ENCODE data around the gene RAB31.

The RAB31 gene

GRCh38 chr18:9730786-9731185 lies 22.7 kb downstream of the RAB31 start:
- Mint-ChIP-seq H3K36me3 (peaks cover 17% of the 10 kb centered on the region), H3K27ac (peak overlapping the region; percentile 1), H3K9me3 (no peaks in the 10 kb centered on the region), H3K27me3 (no peaks in the 10 kb centered on the region), H3K4me1 (peaks cover 19% of the 10 kb centered on the region), H3K4me3 (no peak overlapping the region)
- DNase-seq (ENCODE audit: low spot score in 2 of 2) (no peak), ATAC-seq (ENCODE audit: low read depth) (no peak)

DNA sequence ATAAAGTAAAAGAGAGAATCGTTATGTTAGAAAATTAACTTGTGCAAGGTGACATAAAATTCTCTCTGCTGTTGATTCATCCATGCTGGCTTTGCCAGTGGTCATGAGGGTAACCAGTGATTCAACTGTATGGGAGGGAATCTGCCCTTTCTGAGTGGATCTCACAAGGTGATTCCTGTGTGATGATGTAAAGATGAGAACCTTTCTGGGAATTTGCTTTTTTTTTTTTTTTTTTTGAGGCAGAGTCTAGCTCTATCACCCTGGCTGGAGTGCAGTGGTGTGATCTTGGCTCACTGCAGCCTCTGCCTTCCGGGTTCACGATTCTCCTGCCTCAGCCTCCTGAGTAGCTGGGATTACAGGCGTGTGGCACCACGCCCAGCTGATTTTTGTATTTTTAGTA lies 23.3 kb downstream of the RAB31 start:
- no peak for DNase-seq (ENCODE audit: low spot score in 2 of 2)
- Mint-ChIP-seq H3K27me3 (no peaks in the 10 kb centered on the region), H3K4me1 (peaks cover 15% of the 10 kb centered on the region), H3K27ac (peak overlapping the region; percentile 1), H3K9me3 (no peaks in the 10 kb centered on the region), H3K4me3 (no peak overlapping the region), H3K36me3 (peaks cover 14% of the 10 kb centered on the region)
- no peak for ATAC-seq (ENCODE audit: low read depth)

GRCh38 chr18:9732031-9732430 lies 23.9 kb downstream of the RAB31 start:
- H3K27ac Mint-ChIP-seq: no peak overlapping the region
- H3K36me3 Mint-ChIP-seq: peaks cover 14% of the 10 kb centered on the region
- DNase-seq (ENCODE audit: low spot score in 2 of 2) (no peak), ATAC-seq (ENCODE audit: low read depth) (no peak)
- H3K9me3 Mint-ChIP-seq: no peaks in the 10 kb centered on the region
- H3K4me3 Mint-ChIP-seq: no peak overlapping the region
- H3K4me1 Mint-ChIP-seq: peaks cover 12% of the 10 kb centered on the region
- no peaks in the 10 kb centered on the region for H3K27me3 Mint-ChIP-seq

DNA sequence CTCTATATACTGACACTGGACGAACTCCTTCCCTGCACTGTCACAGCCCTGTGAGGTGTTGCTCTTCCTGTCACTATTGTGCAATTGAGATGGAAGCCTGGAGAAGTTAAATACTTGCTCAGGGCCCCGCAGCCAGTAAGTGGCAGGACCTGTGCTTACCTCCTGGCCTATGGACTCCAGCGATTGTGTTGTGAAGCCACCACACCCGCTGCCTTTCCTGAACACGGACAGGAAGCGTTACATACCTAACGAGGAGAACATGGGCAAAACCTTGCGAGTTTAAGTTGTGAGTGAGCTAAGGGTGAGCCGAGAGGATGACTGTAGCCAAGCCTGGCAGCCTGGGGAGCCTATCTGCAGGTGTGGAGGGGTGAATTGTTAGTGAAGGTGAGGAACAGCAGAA lies 26.1 kb downstream of the RAB31 start:
- DNase-seq (ENCODE audit: low spot score in 2 of 2) (no peak), ATAC-seq (ENCODE audit: low read depth) (no peak)
- Mint-ChIP-seq H3K4me3 (no peak overlapping the region), H3K27me3 (no peaks in the 10 kb centered on the region), H3K27ac (no peak overlapping the region), H3K4me1 (peaks cover 14% of the 10 kb centered on the region), H3K9me3 (no peaks in the 10 kb centered on the region), H3K36me3 (peaks cover 14% of the 10 kb centered on the region)

- no peak overlapping the region for H3K27ac Mint-ChIP-seq
- H3K36me3 Mint-ChIP-seq: peaks cover 14% of the 10 kb centered on the region
- H3K9me3 Mint-ChIP-seq: no peaks in the 10 kb centered on the region
- H3K27me3 Mint-ChIP-seq: no peaks in the 10 kb centered on the region
- peak; percentile 27 for ATAC-seq (ENCODE audit: low read depth)
- DNase-seq (ENCODE audit: low spot score in 2 of 2): no peak
- peaks cover 14% of the 10 kb centered on the region for H3K4me1 Mint-ChIP-seq
- H3K4me3 Mint-ChIP-seq: no peak overlapping the region
Observed at GRCh38 chr18:9735238-9735637, 27.1 kb downstream of the RAB31 start.

GRCh38 chr18:9735879-9736278 lies 27.8 kb downstream of the RAB31 start:
- Mint-ChIP-seq H3K36me3 (peaks cover 12% of the 10 kb centered on the region), H3K9me3 (no peaks in the 10 kb centered on the region), H3K27me3 (no peaks in the 10 kb centered on the region), H3K27ac (no peak overlapping the region), H3K4me1 (peaks cover 9% of the 10 kb centered on the region), H3K4me3 (no peak overlapping the region)
- ATAC-seq (ENCODE audit: low read depth): no peak
- no peak for DNase-seq (ENCODE audit: low spot score in 2 of 2)

DNA sequence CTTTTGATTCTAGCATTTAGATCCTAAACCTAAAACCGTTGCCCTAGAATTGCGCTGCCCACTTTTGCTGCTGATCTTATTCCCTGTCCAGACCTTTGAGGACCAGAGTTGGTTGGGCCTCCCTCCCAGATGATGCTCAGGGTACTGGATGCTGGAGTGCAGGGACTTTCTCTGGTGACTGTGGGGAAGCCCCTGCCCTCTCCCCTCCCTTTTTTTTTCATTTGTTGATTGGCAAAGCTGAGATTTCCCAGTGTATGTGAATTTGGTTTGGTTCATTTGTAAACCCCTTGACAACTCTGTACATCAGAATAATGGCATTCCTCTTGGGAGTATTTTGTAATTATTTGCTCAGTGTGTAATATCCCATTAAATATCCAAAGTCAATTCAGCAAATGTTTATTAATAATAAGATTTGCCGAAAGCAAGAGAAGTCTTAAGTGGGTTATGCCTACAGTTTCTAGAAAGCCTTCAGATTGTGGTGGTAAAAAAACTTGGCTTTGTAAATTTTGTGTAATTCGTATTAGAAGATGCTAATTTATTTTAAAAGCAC lies 28.3 kb downstream of the RAB31 start:
- Mint-ChIP-seq H3K4me1 (peaks cover 9% of the 10 kb centered on the region), H3K36me3 (peaks cover 12% of the 10 kb centered on the region), H3K27me3 (no peaks in the 10 kb centered on the region), H3K27ac (no peak overlapping the region), H3K4me3 (no peak overlapping the region), H3K9me3 (no peaks in the 10 kb centered on the region)
- no peak for ATAC-seq (ENCODE audit: low read depth)
- no peak for DNase-seq (ENCODE audit: low spot score in 2 of 2)

- ATAC-seq (ENCODE audit: low read depth) (no peak), DNase-seq (ENCODE audit: low spot score in 2 of 2) (no peak)
- Mint-ChIP-seq H3K36me3 (peaks cover 14% of the 10 kb centered on the region), H3K4me1 (peaks cover 12% of the 10 kb centered on the region), H3K27ac (no peak overlapping the region), H3K9me3 (no peaks in the 10 kb centered on the region), H3K27me3 (no peaks in the 10 kb centered on the region), H3K4me3 (no peak overlapping the region)
Observed at GRCh38 chr18:9737006-9737405, 28.9 kb downstream of the RAB31 start.

GRCh38 chr18:9737472-9738121 lies 29.5 kb downstream of the RAB31 start:
- DNase-seq (ENCODE audit: low spot score in 2 of 2): no peak
- Mint-ChIP-seq H3K27me3 (no peaks in the 10 kb centered on the region), H3K27ac (no peak overlapping the region), H3K9me3 (no peaks in the 10 kb centered on the region), H3K36me3 (peaks cover 13% of the 10 kb centered on the region), H3K4me1 (peaks cover 14% of the 10 kb centered on the region), H3K4me3 (no peak overlapping the region)
- no peak for ATAC-seq (ENCODE audit: low read depth)

- peaks cover 14% of the 10 kb centered on the region for H3K4me1 Mint-ChIP-seq
- no peaks in the 10 kb centered on the region for H3K9me3 Mint-ChIP-seq
- ATAC-seq (ENCODE audit: low read depth): no peak
- H3K36me3 Mint-ChIP-seq: peaks cover 10% of the 10 kb centered on the region
- H3K4me3 Mint-ChIP-seq: no peak overlapping the region
- H3K27me3 Mint-ChIP-seq: no peaks in the 10 kb centered on the region
- H3K27ac Mint-ChIP-seq: no peak overlapping the region
- no peak for DNase-seq (ENCODE audit: low spot score in 2 of 2)
Observed at GRCh38 chr18:9738266-9738969, 30.3 kb downstream of the RAB31 start.

DNA sequence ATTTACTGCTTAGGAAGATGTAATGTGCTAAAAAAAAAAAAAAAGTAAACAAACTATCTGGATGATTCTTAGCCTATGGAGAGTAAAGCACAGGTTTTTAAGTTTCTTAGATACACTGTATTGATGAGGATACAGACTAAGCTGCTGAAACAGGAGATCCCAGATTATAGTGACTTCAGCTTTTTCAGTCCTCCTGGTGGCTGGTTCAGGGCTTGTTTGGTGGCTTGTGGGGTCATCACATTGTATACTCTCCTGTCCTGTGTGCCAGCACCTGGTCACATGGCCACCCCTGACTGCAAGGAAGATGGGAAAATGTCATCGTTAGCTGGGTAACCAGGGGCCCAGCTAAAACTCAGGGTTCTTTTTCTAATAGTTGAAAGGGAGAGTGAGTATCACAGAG lies 31.4 kb downstream of the RAB31 start:
- ATAC-seq (ENCODE audit: low read depth): no peak
- Mint-ChIP-seq H3K4me1 (peaks cover 10% of the 10 kb centered on the region), H3K9me3 (peaks cover under 1% of the 10 kb centered on the region), H3K27ac (no peak overlapping the region), H3K27me3 (no peaks in the 10 kb centered on the region), H3K4me3 (no peak overlapping the region), H3K36me3 (peaks cover 6% of the 10 kb centered on the region)
- no peak for DNase-seq (ENCODE audit: low spot score in 2 of 2)

GRCh38 chr18:9740071-9740470 lies 32.0 kb downstream of the RAB31 start:
- Mint-ChIP-seq H3K27me3 (no peaks in the 10 kb centered on the region), H3K27ac (no peak overlapping the region), H3K4me3 (no peak overlapping the region), H3K9me3 (peaks cover 3% of the 10 kb centered on the region), H3K36me3 (peaks cover 10% of the 10 kb centered on the region), H3K4me1 (peaks cover 10% of the 10 kb centered on the region)
- ATAC-seq (ENCODE audit: low read depth): no peak
- no peak for DNase-seq (ENCODE audit: low spot score in 2 of 2)

DNA sequence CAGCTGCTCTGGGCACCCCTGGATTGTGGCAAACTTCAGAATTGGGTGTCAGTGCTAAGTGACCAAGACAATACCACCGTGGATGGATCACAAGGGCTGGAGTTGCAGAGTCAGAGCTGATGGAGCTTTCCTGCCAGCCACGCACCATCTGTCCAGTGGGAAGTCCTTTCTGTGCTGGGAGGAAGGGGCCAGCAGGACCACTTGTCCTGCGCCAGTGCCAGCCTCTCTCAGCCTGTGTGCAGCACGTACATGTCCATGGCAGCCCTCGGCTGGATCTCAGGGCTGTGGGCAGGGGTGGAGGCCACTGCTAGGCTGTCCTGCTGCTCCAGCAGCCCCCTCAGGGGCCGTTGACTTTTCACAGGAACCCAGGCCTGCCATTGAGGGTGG lies 33.3 kb downstream of the RAB31 start:
- DNase-seq (ENCODE audit: low spot score in 2 of 2): no peak
- ATAC-seq (ENCODE audit: low read depth): no peak
- Mint-ChIP-seq H3K4me1 (peaks cover 6% of the 10 kb centered on the region), H3K36me3 (peaks cover 10% of the 10 kb centered on the region), H3K27me3 (no peaks in the 10 kb centered on the region), H3K9me3 (peaks cover 3% of the 10 kb centered on the region), H3K4me3 (no peak overlapping the region), H3K27ac (no peak overlapping the region)

GRCh38 chr18:9741793-9742523 lies 33.9 kb downstream of the RAB31 start:
- peaks cover 11% of the 10 kb centered on the region for H3K36me3 Mint-ChIP-seq
- no peak for ATAC-seq (ENCODE audit: low read depth)
- peaks cover 3% of the 10 kb centered on the region for H3K9me3 Mint-ChIP-seq
- H3K4me3 Mint-ChIP-seq: no peak overlapping the region
- no peak for DNase-seq (ENCODE audit: low spot score in 2 of 2)
- H3K27me3 Mint-ChIP-seq: no peaks in the 10 kb centered on the region
- H3K4me1 Mint-ChIP-seq: peaks cover 10% of the 10 kb centered on the region
- no peak overlapping the region for H3K27ac Mint-ChIP-seq
